HepG2 (cell line): Measurements from ENCODE around the gene LY6G5B. TPM values are rescaled to one million over a fixed set of nuclear protein-coding genes. Genes with fewer than 3 reads are reported as not detected.

Source experiments
- ATAC-seq: fragments of 200-7000 bp; cut with Tn5 transposase; 3 replicates; pipeline ENCODE4 v1.9.1; 2020; ENCODE audit warnings: mild to moderate bottlenecking, moderate library complexity
- BruUV-seq: library from RNA; stranded (reverse); fragments of 400-500 nt; replicated peaks from 2 replicates; lab custom pipeline; 2021; lab: Mats Ljungman, UMichigan
- CTCF ChIA-PET: fragments of 300-600 bp; formaldehyde crosslinking; extraction: SDS; loops from one replicate; lab custom pipeline; 2021; ENCODE audit warnings: low total read pairs, inconsistent platforms, low intra/inter-chr PET ratio; lab: Yijun Ruan, JAX
- POLR2A ChIA-PET: fragments of 350-600 bp; sonication (Branson Sonifier 250); formaldehyde crosslinking; loops from one replicate; lab custom pipeline; 2020; ENCODE audit warnings: antibody characterized with exemption, inconsistent platforms; lab: Yijun Ruan, JAX
- DNase-seq: peaks from one replicate; pipeline ENCODE4 v3.0.0-alpha.2; 2015; ENCODE audit warnings: low spot score
- FAIRE-seq: peaks from 3 replicates; lab custom pipeline; 2011; peaks lifted over from hg19 to GRCh38; lab: Jason Lieb, UNC
- H2AFZ ChIP-seq: one replicate; pipeline ENCODE4 v1.6.1; 2011; ENCODE audit warnings: low read length, inconsistent platforms
- H3K27ac ChIP-seq: fragments of 300-600 bp; 3 replicates; pipeline ENCODE4 v1.8.0; 2011; ENCODE audit warnings: mixed run types, mild to moderate bottlenecking, mixed read lengths, low read length, inconsistent platforms; ENCODE audit not compliant: insufficient read depth; ENCODE audit errors: extremely low read length
- H3K27me3 ChIP-seq, 2 experiments: fragments of 200-600 bp in 1 of 2; 2 replicates in 1 of 2; 3 replicates in 1 of 2; pipeline versions ENCODE4 v1.6.0 to v1.8.0; 2011; ENCODE audit warnings: low read length in 2 of 2, mild to moderate bottlenecking in 2 of 2, moderate library complexity in 2 of 2, inconsistent platforms in 1 of 2; ENCODE audit not compliant: insufficient read depth in 2 of 2, control insufficient read depth in 1 of 2
- H3K36me3 ChIP-seq, 2 experiments: fragments of 200-600 bp in 1 of 2; replicated peaks in 1 of 2; 2 replicates in 1 of 2; 3 replicates in 1 of 2; pipeline versions ENCODE4 v1.5.1 to v1.8.0; 2011; ENCODE audit warnings: low read length in 2 of 2, inconsistent platforms in 1 of 2; ENCODE audit not compliant: insufficient read depth in 2 of 2, control insufficient read depth in 1 of 2
- H3K4me1 ChIP-seq: 2 replicates; pipeline ENCODE4 v1.5.1; 2012; ENCODE audit warnings: low read length, inconsistent platforms; ENCODE audit not compliant: insufficient read depth
- H3K4me2 ChIP-seq: 2 replicates; pipeline ENCODE4 v1.6.0; 2011; ENCODE audit warnings: low read depth, low read length, inconsistent platforms
- H3K4me3 ChIP-seq, 3 experiments: fragments of 200-600 bp in 1 of 3; sonication (generic), shearing (Covaris generic) in 1 of 3; replicated peaks in 1 of 3; 2 replicates each; pipeline ENCODE4 v1.5.1; 2011 to 2016; ENCODE audit warnings: low read length in 3 of 3, inconsistent platforms in 2 of 3, low read depth in 2 of 3, mild to moderate bottlenecking in 2 of 3, control low read depth in 1 of 3, mixed read lengths in 1 of 3; ENCODE audit not compliant: insufficient read depth in 1 of 3
- H3K79me2 ChIP-seq: one replicate; pipeline ENCODE4 v1.6.1; 2011; ENCODE audit warnings: low read length, inconsistent platforms; ENCODE audit not compliant: insufficient read depth
- H3K9ac ChIP-seq: 2 replicates; pipeline ENCODE4 v1.6.0; 2011; ENCODE audit warnings: mild to moderate bottlenecking, low read depth, low read length, inconsistent platforms; ENCODE audit not compliant: insufficient read depth
- H3K9me3 ChIP-seq: 2 replicates; pipeline ENCODE4 v1.5.1; 2012; ENCODE audit warnings: mild to moderate bottlenecking, low read length
- H4K20me1 ChIP-seq: 2 replicates; pipeline ENCODE4 v1.6.0; 2011; ENCODE audit warnings: inconsistent platforms, mild to moderate bottlenecking, low read length, moderate library complexity; ENCODE audit not compliant: insufficient read depth
- DNMT3B ChIP-seq: conservative IDR thresholded peaks from 2 replicates; pipeline ENCODE4 v1.6.1; 2016; ENCODE audit warnings: missing biosample characterization, control low read depth
- NONO ChIP-seq, 2 experiments: fragments of 450-650 bp in 1 of 2; sonication (generic) in 1 of 2; formaldehyde crosslinking in 1 of 2; IDR thresholded peaks in 1 of 2; conservative IDR thresholded peaks in 1 of 2; 2 replicates each; pipeline versions ENCODE4 v1.6.1 to v1.8.0; 2017 to 2022; ENCODE audit warnings: mild to moderate bottlenecking in 1 of 2, missing genetic modification reagents in 1 of 2, moderate library complexity in 1 of 2
- NRL ChIP-seq: sonication (generic); formaldehyde crosslinking; IDR thresholded peaks from 2 replicates; pipeline ENCODE4 v1.5.0; 2020; ENCODE audit warnings: missing genetic modification reagents, mild to moderate bottlenecking, moderate library complexity, borderline replicate concordance
- POGZ ChIP-seq: sonication (generic); formaldehyde crosslinking; IDR thresholded peaks from 2 replicates; pipeline ENCODE4 v1.4.0; 2020; ENCODE audit warnings: mild to moderate bottlenecking, missing genetic modification reagents
- RBM22 ChIP-seq: fragments of 200-400 bp; formaldehyde crosslinking; optimal IDR thresholded peaks from 2 replicates; pipeline ENCODE3; 2017; ENCODE audit warnings: mild to moderate bottlenecking, low read length, moderate library complexity
- SOX13 ChIP-seq, 3 experiments: fragments of 450-650 bp in 1 of 3; sonication (generic) in 1 of 3; formaldehyde crosslinking in 1 of 3; IDR thresholded peaks in 2 of 3; conservative IDR thresholded peaks in 1 of 3; 2 replicates each; pipeline versions ENCODE4 v1.5.0 to v1.6.1; 2016 to 2020; ENCODE audit warnings: antibody characterized with exemption in 1 of 3, mild to moderate bottlenecking in 1 of 3, missing compliant biosample characterization in 1 of 3, missing genetic modification reagents in 1 of 3, moderate library complexity in 1 of 3
- ZBTB42 ChIP-seq: sonication (generic); formaldehyde crosslinking; IDR thresholded peaks from 2 replicates; pipeline ENCODE4 v1.5.0; 2020; ENCODE audit warnings: mild to moderate bottlenecking, missing genetic modification reagents
- ZNF343 ChIP-seq: sonication (generic); formaldehyde crosslinking; IDR thresholded peaks from 2 replicates; pipeline ENCODE4 v1.4.0; 2020; ENCODE audit warnings: mild to moderate bottlenecking, missing genetic modification reagents
- ZNF562 ChIP-seq: sonication (generic); formaldehyde crosslinking; IDR thresholded peaks from 2 replicates; pipeline ENCODE4 v1.8.0; 2022; ENCODE audit warnings: missing genetic modification reagents, borderline replicate concordance
- ZNF839 ChIP-seq: sonication (generic); formaldehyde crosslinking; IDR thresholded peaks from 2 replicates; pipeline ENCODE4 v1.4.0; 2020; ENCODE audit warnings: missing genetic modification reagents, mild to moderate bottlenecking, borderline replicate concordance
- WGBS: methylation state at CpG from one replicate; pipeline ENCODE4 v1.1.6; 2017; ENCODE audit warnings: low lambda C conversion rate; 5-methylcytosine and 5-hydroxymethylcytosine counted together
- in situ Hi-C: cut with HindIII; loops from 2 replicates; pipeline ENCODE4 v1.10.0; 2017; ENCODE audit warnings: low pct_unique_long_range_greater_than_20kb; ENCODE audit not compliant: extremely low pct_ligation_motif_present
- intact Hi-C: fragments of 100-400 bp; cut with micrococcal nuclease; formaldehyde crosslinking; loops from one replicate; pipeline ENCODE4 v1.10.0; 2022; ENCODE audit not compliant: unreplicated experiment
- polyA plus RNA-seq, 8 experiments: library from polyadenylated mRNA; depleted of rRNA in 3 of 8; stranded (reverse) in 7 of 8; unstranded in 1 of 8; fragments of >200 nt; fragmentation: Illumina TruSeq in 4 of 8; extraction: Trizol in 4 of 8; gene quantifications; 2 replicates each; pipeline versions ENCODE4 v1.2.1 to v1.2.3, GENCODE V29; 2011 to 2016; ENCODE audit warnings: low read depth in 4 of 8, missing spikeins in 1 of 8, mixed read lengths in 1 of 8; ENCODE audit not compliant: insufficient read depth in 1 of 8
- total RNA-seq, 5 experiments: library from RNA; depleted of rRNA; stranded (reverse); fragments of >200 nt; fragmentation: Illumina TruSeq; extraction: Trizol; gene quantifications; 2 replicates each; pipeline ENCODE4 v1.2.3, GENCODE V29; 2016; ENCODE audit warnings: low read depth in 1 of 5
- TF ChIP-seq, protein P1 (sequence below), 2 experiments: fragments of 450-650 bp in 1 of 2; sonication (generic) in 1 of 2; formaldehyde crosslinking; IDR thresholded peaks; 2 replicates each; pipeline versions ENCODE4 v1.5.0 to v1.8.0; 2020 to 2022; ENCODE audit warnings: mild to moderate bottlenecking in 1 of 2, missing genetic modification reagents in 1 of 2
- TF ChIP-seq, protein P2 (sequence below): sonication (generic); formaldehyde crosslinking; IDR thresholded peaks from 2 replicates; pipeline ENCODE4 v1.5.1; 2020; ENCODE audit warnings: mild to moderate bottlenecking, moderate library complexity, missing genetic modification reagents
- TF ChIP-seq, protein P3 (sequence below): sonication (generic); IDR thresholded peaks from 2 replicates; pipeline ENCODE4 v1.6.1; 2016; ENCODE audit warnings: low read depth, borderline replicate concordance
- TF ChIP-seq, protein P4 (sequence below): sonication (generic); formaldehyde crosslinking; IDR thresholded peaks from 2 replicates; pipeline ENCODE4 v1.4.0; 2020; ENCODE audit warnings: missing genetic modification reagents, borderline replicate concordance

LY6G5B gene
- total and polyA plus RNA-seq, 2 of the 13 experiments (the other 11 are each of a cell fraction or from before 2014, with no cell fraction given) = 7.8 to 15.7 TPM

DNA sequence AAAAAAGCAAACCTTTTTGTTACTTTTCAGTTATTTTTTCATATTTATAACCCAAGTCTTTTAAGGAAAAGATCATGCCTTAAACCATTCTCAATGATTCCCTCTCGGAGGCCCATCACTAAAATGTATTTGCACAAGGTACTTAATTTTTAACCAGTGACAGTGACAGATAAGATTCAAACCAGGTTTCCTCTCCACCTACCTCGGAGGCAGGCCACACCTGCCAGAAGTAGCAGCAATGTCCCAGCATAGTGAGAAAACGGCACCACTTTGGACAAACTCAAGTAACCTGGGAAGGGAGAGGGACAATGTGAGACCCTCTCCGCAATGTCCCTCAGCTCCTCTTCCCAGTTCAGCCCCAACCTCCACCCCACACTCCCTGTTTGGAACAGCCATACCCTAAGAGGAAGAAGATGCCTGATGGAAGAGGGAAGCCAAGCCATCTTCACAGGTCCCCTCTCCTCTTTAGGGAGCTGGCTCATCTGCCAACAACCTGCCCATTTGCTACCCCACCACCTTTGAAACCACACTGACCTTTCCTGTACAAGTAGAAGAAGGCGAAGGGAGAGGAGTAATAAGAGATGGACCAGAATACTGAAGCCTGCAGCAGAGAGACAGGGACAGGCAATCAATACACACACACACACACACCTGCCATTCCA lies 31.1 kb downstream of the LY6G5B start (continued):
- TF ChIP-seq POGZ (CRISPR knock-in tag) (no peak), SOX13 (IDR thresholded peaks at IDR 0.05) (no peak), SOX13 (CRISPR knock-in tag; conservative IDR thresholded peaks at IDR 0.05 in 1 of 2, IDR thresholded peaks at IDR 0.05 in 1 of 2) (no peak), RBM22 (no peak)

DNA sequence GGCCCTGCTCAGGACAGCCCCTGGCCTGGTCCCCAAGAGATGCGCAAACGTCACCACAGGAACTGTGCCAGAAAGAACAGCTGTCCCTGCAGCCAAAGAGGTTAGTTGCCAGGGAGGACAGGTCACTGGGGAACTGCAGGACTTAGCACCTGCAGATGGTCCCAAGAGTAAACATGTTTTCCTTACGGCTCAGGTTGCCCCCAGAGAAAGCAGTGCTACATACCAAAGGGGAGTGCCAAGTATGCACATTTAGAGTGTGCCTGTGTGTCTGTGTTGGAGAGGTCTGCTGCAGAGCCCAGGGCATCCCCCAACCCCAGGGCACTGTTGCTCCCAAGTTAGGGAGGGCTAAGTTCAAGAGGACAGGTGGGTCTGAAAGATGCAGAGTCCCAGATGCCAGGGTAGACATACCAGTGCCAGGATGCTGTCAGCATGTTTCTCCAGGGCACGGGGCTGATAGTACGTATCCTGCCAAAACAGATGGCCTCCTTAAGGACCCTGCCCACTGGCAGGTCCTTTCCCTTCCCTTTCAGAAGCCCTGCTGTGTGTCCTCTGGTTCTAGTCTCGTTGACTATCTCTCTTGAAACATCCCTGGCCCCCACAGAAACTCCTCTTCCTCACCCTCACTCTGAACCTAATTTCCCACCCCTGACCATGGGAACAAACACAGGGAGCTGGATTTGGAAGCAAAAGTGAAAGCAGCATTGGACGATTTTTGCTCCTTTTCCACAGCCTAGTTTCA lies 32.1 kb downstream of the LY6G5B start:
- no peak for FAIRE-seq
- Histone ChIP-seq H3K79me2 (peaks cover 22% of the 10 kb centered on the region), H3K4me2 (peak overlapping the region; percentile 99), H3K4me1 (peaks cover 39% of the 10 kb centered on the region), H3K9ac (peak overlapping the region; percentile 95), H2AFZ (no peak overlapping the region), H3K36me3 (peaks cover 4 to 13% of the 10 kb centered on the region in 2 experiments; a peak in 4 of 5 replicates), H3K9me3 (no peaks in the 10 kb centered on the region), H3K27me3 (no peaks in the 10 kb centered on the region; a peak in 2 of 5 replicates), H3K27ac (peak overlapping the region; percentile 85), H3K4me3 (peak overlapping the region; percentile 71 to 84 (median 81)), H4K20me1 (no peaks in the 10 kb centered on the region)
- ChIA-PET CTCF (no interaction called here), POLR2A (interaction anchor here (0.6 to 2.7 kb wide), 11 partner anchors 9 to 133 kb away, joined by 3 to 57 read pairs (median 12); partner anchors contain the start of genes APOM, CLIC1, CSNK2B and GPANK1)
- ATAC-seq = no peak
- intact Hi-C loops = loop anchor here (2.0 to 5.0 kb wide), 2 partner anchors 21 to 35 kb away; partner anchors contain the start of genes CLIC1 and LY6G5C
- no peak for DNase-seq
- in situ Hi-C loops = no loop called here
- WGBS = 51% methylated on average over 7 of the region's 7 CpGs
- TSS peak; percentile 61 for BruUV-seq
- 0 out of 2 replicates have a peak, but pooled peaks have one; percentile 4 for TF ChIP-seq ZBTB42 (CRISPR knock-in tag)
- TF ChIP-seq ZNF562 (CRISPR knock-in tag) = no peak
- TF ChIP-seq, protein P1, sequence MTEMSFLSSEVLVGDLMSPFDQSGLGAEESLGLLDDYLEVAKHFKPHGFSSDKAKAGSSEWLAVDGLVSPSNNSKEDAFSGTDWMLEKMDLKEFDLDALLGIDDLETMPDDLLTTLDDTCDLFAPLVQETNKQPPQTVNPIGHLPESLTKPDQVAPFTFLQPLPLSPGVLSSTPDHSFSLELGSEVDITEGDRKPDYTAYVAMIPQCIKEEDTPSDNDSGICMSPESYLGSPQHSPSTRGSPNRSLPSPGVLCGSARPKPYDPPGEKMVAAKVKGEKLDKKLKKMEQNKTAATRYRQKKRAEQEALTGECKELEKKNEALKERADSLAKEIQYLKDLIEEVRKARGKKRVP (CRISPR knock-in tag; IDR thresholded peaks at IDR 0.05) = no peak
- TF ChIP-seq DNMT3B = no peak
- TF ChIP-seq, protein P2, sequence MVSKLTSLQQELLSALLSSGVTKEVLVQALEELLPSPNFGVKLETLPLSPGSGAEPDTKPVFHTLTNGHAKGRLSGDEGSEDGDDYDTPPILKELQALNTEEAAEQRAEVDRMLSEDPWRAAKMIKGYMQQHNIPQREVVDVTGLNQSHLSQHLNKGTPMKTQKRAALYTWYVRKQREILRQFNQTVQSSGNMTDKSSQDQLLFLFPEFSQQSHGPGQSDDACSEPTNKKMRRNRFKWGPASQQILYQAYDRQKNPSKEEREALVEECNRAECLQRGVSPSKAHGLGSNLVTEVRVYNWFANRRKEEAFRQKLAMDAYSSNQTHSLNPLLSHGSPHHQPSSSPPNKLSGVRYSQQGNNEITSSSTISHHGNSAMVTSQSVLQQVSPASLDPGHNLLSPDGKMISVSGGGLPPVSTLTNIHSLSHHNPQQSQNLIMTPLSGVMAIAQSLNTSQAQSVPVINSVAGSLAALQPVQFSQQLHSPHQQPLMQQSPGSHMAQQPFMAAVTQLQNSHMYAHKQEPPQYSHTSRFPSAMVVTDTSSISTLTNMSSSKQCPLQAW (CRISPR knock-in tag) = 0 out of 2 replicates have a peak, but pooled peaks have one; percentile 35
- TF ChIP-seq, protein P3, sequence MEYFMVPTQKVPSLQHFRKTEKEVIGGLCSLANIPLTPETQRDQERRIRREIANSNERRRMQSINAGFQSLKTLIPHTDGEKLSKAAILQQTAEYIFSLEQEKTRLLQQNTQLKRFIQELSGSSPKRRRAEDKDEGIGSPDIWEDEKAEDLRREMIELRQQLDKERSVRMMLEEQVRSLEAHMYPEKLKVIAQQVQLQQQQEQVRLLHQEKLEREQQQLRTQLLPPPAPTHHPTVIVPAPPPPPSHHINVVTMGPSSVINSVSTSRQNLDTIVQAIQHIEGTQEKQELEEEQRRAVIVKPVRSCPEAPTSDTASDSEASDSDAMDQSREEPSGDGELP = peak; percentile 32; the same call in 1 of the 2 replicates
- TF ChIP-seq NONO (IDR thresholded peaks at IDR 0.05) = no peak
- 0 out of 2 replicates have a peak, but pooled peaks have one; percentile 18 for TF ChIP-seq NONO (CRISPR knock-in tag; conservative IDR thresholded peaks at IDR 0.05)
- TF ChIP-seq NRL = peak; percentile 71; the same call in 1 of the 2 replicates
- no peak for TF ChIP-seq ZNF343 (CRISPR knock-in tag)
- TF ChIP-seq, protein P4, sequence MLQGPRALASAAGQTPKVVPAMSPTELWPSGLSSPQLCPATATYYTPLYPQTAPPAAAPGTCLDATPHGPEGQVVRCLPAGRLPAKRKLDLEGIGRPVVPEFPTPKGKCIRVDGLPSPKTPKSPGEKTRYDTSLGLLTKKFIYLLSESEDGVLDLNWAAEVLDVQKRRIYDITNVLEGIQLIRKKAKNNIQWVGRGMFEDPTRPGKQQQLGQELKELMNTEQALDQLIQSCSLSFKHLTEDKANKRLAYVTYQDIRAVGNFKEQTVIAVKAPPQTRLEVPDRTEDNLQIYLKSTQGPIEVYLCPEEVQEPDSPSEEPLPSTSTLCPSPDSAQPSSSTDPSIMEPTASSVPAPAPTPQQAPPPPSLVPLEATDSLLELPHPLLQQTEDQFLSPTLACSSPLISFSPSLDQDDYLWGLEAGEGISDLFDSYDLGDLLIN (CRISPR knock-in tag) = no peak
- TF ChIP-seq ZNF839 (CRISPR knock-in tag) = 0 out of 2 replicates have a peak, but pooled peaks have one; percentile 54
